Karpas-422 (cell line): ENCODE measurements around the gene GJB3. TPM values are rescaled to one million over a fixed set of nuclear protein-coding genes. Genes with fewer than 3 reads are reported as not detected.

Experiments used
- DNase-seq: peaks from one replicate; pipeline ENCODE4 v3.0.0-alpha.2; 2015
- H2AFZ ChIP-seq: fragments of 200-600 bp; sonication (generic); 2 replicates; pipeline ENCODE4 v1.6.1; 2014; ENCODE audit warnings: antibody characterized with exemption, low read length, mixed read lengths
- H3K27ac ChIP-seq: fragments of 200-600 bp; sonication (generic); 2 replicates; pipeline ENCODE4 v1.5.1; 2014; ENCODE audit warnings: mild to moderate bottlenecking, low read length, moderate library complexity
- H3K27me3 ChIP-seq: fragments of 200-600 bp; sonication (generic); 2 replicates; pipeline ENCODE4 v1.6.1; 2014; ENCODE audit warnings: low read length, mixed read lengths
- H3K36me3 ChIP-seq: fragments of 200-600 bp; sonication (generic); 2 replicates; pipeline ENCODE4 v1.6.1; 2014; ENCODE audit warnings: low read length, mixed read lengths; ENCODE audit not compliant: insufficient read depth
- H3K4me1 ChIP-seq: fragments of 200-600 bp; sonication (generic); 2 replicates; pipeline ENCODE4 v1.6.1; 2014; ENCODE audit warnings: mild to moderate bottlenecking, low read length, mixed read lengths
- H3K4me2 ChIP-seq: fragments of 200-600 bp; sonication (generic); 2 replicates; pipeline ENCODE4 v1.6.1; 2014; ENCODE audit warnings: low read length, low read depth, mild to moderate bottlenecking; ENCODE audit not compliant: poor library complexity, severe bottlenecking
- H3K4me3 ChIP-seq: fragments of 200-600 bp; sonication (generic); 2 replicates; pipeline ENCODE4 v1.5.1; 2014; ENCODE audit warnings: mild to moderate bottlenecking, antibody characterized with exemption, low read length, mixed read lengths
- H3K79me2 ChIP-seq: fragments of 200-600 bp; sonication (generic); 2 replicates; pipeline ENCODE4 v1.6.1; 2014; ENCODE audit warnings: mild to moderate bottlenecking, low read length, mixed read lengths
- H3K9ac ChIP-seq: fragments of 200-600 bp; sonication (generic); 2 replicates; pipeline ENCODE4 v1.6.0; 2014; ENCODE audit warnings: low read length
- H3K9me2 ChIP-seq: fragments of 200-600 bp; sonication (generic), shearing (Covaris generic); replicated peaks from 2 replicates; pipeline ENCODE4 v1.6.0; 2014; ENCODE audit warnings: mild to moderate bottlenecking, low read length, moderate library complexity; ENCODE audit not compliant: insufficient read depth
- H3K9me3 ChIP-seq: fragments of 300-700, 200-600 bp; sonication (generic); 2 replicates; pipeline ENCODE4 v1.6.1; 2014; ENCODE audit warnings: low read length, mixed read lengths
- H4K20me1 ChIP-seq: fragments of 200-600 bp; sonication (generic); 2 replicates; pipeline ENCODE4 v1.6.1; 2014; ENCODE audit warnings: mild to moderate bottlenecking, antibody characterized with exemption, low read length, low read depth; ENCODE audit not compliant: insufficient read depth
- total RNA-seq: library from RNA; depleted of rRNA; stranded (reverse); fragments of >200 nt; shearing (Covaris generic); gene quantifications from 2 replicates; pipeline ENCODE4 v1.2.3, GENCODE V29; 2014; ENCODE audit warnings: low replicate concordance; rRNA removed

The GJB3 gene
- total RNA-seq, 1 experiment from 2014 or later, result not detected

GRCh38 chr1:34828611-34829010 is 47.6 kb downstream of the GJB3 start:
- Histone ChIP-seq H3K79me2 (no peaks in the 10 kb centered on the region), H2AFZ (no peak overlapping the region), H3K27me3 (no peaks in the 10 kb centered on the region), H4K20me1 (no peaks in the 10 kb centered on the region; the same call in 1 of the 2 replicates), H3K4me3 (no peak overlapping the region), H3K9me3 (no peaks in the 10 kb centered on the region), H3K4me1 (peaks cover 5% of the 10 kb centered on the region; the same call in 1 of the 2 replicates), H3K27ac (no peak overlapping the region), H3K9me2 (no peaks in the 10 kb centered on the region), H3K36me3 (no peaks in the 10 kb centered on the region), H3K9ac (no peak overlapping the region), H3K4me2 (no peak overlapping the region)
- DNase-seq, result no peak

GRCh38 chr1:34829250-34829649 is 48.2 kb downstream of the GJB3 start:
- Histone ChIP-seq H3K79me2 (no peaks in the 10 kb centered on the region), H3K36me3 (no peaks in the 10 kb centered on the region), H3K9ac (no peak overlapping the region), H3K27ac (no peak overlapping the region), H3K9me2 (no peaks in the 10 kb centered on the region), H3K4me3 (no peak overlapping the region), H4K20me1 (no peaks in the 10 kb centered on the region; the same call in 1 of the 2 replicates), H3K27me3 (no peaks in the 10 kb centered on the region), H3K4me2 (no peak overlapping the region), H3K9me3 (no peaks in the 10 kb centered on the region), H2AFZ (no peak overlapping the region), H3K4me1 (peaks cover 5% of the 10 kb centered on the region; the same call in 1 of the 2 replicates)
- DNase-seq, result no peak

- Histone ChIP-seq H3K27ac (no peak overlapping the region), H2AFZ (no peak overlapping the region), H3K4me2 (no peak overlapping the region), H3K9me3 (no peaks in the 10 kb centered on the region), H4K20me1 (no peaks in the 10 kb centered on the region; the same call in 1 of the 2 replicates), H3K4me3 (no peak overlapping the region), H3K9me2 (no peaks in the 10 kb centered on the region), H3K9ac (no peak overlapping the region), H3K36me3 (no peaks in the 10 kb centered on the region), H3K79me2 (no peaks in the 10 kb centered on the region), H3K27me3 (no peaks in the 10 kb centered on the region), H3K4me1 (peaks cover 5% of the 10 kb centered on the region; the same call in 1 of the 2 replicates)
- DNase-seq, result no peak
Observed at GRCh38 chr1:34831721-34832246, 50.8 kb downstream of the GJB3 start.

GRCh38 chr1:34833711-34834110 is 52.7 kb downstream of the GJB3 start:
- no peaks in the 10 kb centered on the region for H3K79me2 ChIP-seq
- H3K4me3 ChIP-seq, result no peak overlapping the region
- H2AFZ ChIP-seq, result no peak overlapping the region
- H3K9me3 ChIP-seq, result no peaks in the 10 kb centered on the region
- no peaks in the 10 kb centered on the region for H4K20me1 ChIP-seq
- no peaks in the 10 kb centered on the region for H3K27me3 ChIP-seq
- no peak overlapping the region for H3K27ac ChIP-seq
- no peak overlapping the region for H3K9ac ChIP-seq
- H3K4me1 ChIP-seq, result peaks cover 5% of the 10 kb centered on the region; the same call in 1 of the 2 replicates
- H3K9me2 ChIP-seq, result no peaks in the 10 kb centered on the region
- no peaks in the 10 kb centered on the region for H3K36me3 ChIP-seq
- no peak for DNase-seq
- H3K4me2 ChIP-seq, result no peak overlapping the region

Other genes with a start within 250 kb of the GJB3 start
- gene GJB5, start 26.2 kb upstream of the GJB3 start, total RNA-seq, result not detected in 2 replicates
- gene GJB4, start 21.5 kb upstream of the GJB3 start, total RNA-seq, result not detected in 2 replicates
- not detected in 2 replicates for gene GJA4, start 11.8 kb downstream of the GJB3 start, total RNA-seq
- 25.3 and 33.0 TPM in 2 replicates for gene SMIM12, start 78.5 kb downstream of the GJB3 start, total RNA-seq
- 4.1 and 9.5 TPM in 2 replicates for gene DLGAP3, start 148.4 kb downstream of the GJB3 start, total RNA-seq
- 27.5 and 66.5 TPM in 2 replicates for gene TMEM35B, start 204.1 kb downstream of the GJB3 start, total RNA-seq